Caco-2 (cell line): ENCODE results near the gene PPP1R9A. TPM values are rescaled to one million over a fixed set of nuclear protein-coding genes. Genes with fewer than 3 reads are reported as not detected.
A peak's percentile ranks its signal among the peaks of the same experiment; 100 is the strongest.

ENCODE experiments used
- BruUV-seq: library from RNA; stranded (reverse); fragments of 400-500 nt; replicated peaks from 2 replicates; lab custom pipeline; 2021; lab: Mats Ljungman, UMichigan
- CTCF ChIA-PET: fragments of 300-600 bp; sonication (Branson Sonifier 250); formaldehyde crosslinking; loops from one replicate; lab custom pipeline; 2022; ENCODE audit warnings: antibody characterized with exemption; lab: Charles Lee
- POLR2A ChIA-PET: fragments of 300-600 bp; sonication (Branson Sonifier 250); formaldehyde crosslinking; loops from one replicate; lab custom pipeline; 2022; ENCODE audit warnings: antibody characterized with exemption; lab: Charles Lee
- DNase-seq, 2 experiments: peaks; one replicate each; pipeline versions ENCODE4 v3.0.0 to v3.0.0-alpha.2; 2020 to 2022
- H3K27me3 ChIP-seq: replicated peaks from 2 replicates; pipeline ENCODE4 v1.6.0; 2011; ENCODE audit warnings: low read length; ENCODE audit not compliant: control insufficient read depth, insufficient read depth
- H3K36me3 ChIP-seq: 2 replicates; pipeline ENCODE4 v1.5.1; 2011; ENCODE audit warnings: low read length; ENCODE audit not compliant: control insufficient read depth, insufficient read depth
- H3K4me1 ChIP-seq: fragments of 250-450 bp; sonication (Bioruptor Pico); 2 replicates; pipeline ENCODE4 v1.5.1; 2020; ENCODE audit warnings: mild to moderate bottlenecking
- H3K4me3 ChIP-seq: 2 replicates; pipeline ENCODE4 v1.5.1; 2011; ENCODE audit warnings: low read depth, mild to moderate bottlenecking, control low read depth, low read length
- H3K9me3 ChIP-seq: fragments of 250-450 bp; sonication (Bioruptor Pico); 2 replicates; pipeline ENCODE4 v1.5.1; 2020; ENCODE audit warnings: mild to moderate bottlenecking, moderate library complexity
- H3K27ac Mint-ChIP-seq: one replicate; pipeline ENCODE4 v1.8.0; 2022; ENCODE audit warnings: mixed read lengths; ENCODE audit not compliant: unreplicated experiment
- H3K27me3 Mint-ChIP-seq: one replicate; pipeline ENCODE4 v1.8.0; 2022; ENCODE audit warnings: mixed read lengths; ENCODE audit not compliant: insufficient read depth, unreplicated experiment
- H3K36me3 Mint-ChIP-seq: one replicate; pipeline ENCODE4 v1.8.0; 2022; ENCODE audit warnings: mild to moderate bottlenecking, mixed read lengths; ENCODE audit not compliant: insufficient read depth, unreplicated experiment
- H3K4me1 Mint-ChIP-seq: one replicate; pipeline ENCODE4 v1.8.0; 2022; ENCODE audit warnings: low read depth, mixed read lengths; ENCODE audit not compliant: unreplicated experiment
- H3K4me3 Mint-ChIP-seq: one replicate; pipeline ENCODE4 v1.8.0; 2022; ENCODE audit warnings: mild to moderate bottlenecking, moderate library complexity, mixed read lengths; ENCODE audit not compliant: unreplicated experiment
- H3K9me3 Mint-ChIP-seq: one replicate; pipeline ENCODE4 v1.8.0; 2022; ENCODE audit warnings: mixed read lengths; ENCODE audit not compliant: unreplicated experiment
- CTCF ChIP-seq, 2 experiments: fragments of 200-600 bp in 1 of 2; IDR thresholded peaks; 1 replicate in 1 of 2; 2 replicates in 1 of 2; pipeline versions ENCODE4 v1.5.1 to v1.8.0; 2011 to 2022; ENCODE audit warnings: antibody characterized with exemption in 1 of 2, control low read depth in 1 of 2, inconsistent platforms in 1 of 2, low read depth in 1 of 2, low read length in 1 of 2, mild to moderate bottlenecking in 1 of 2, moderate library complexity in 1 of 2; ENCODE audit not compliant: insufficient read depth in 1 of 2, severe bottlenecking in 1 of 2, unreplicated experiment in 1 of 2
- intact Hi-C: fragments of 100-400 bp; cut with micrococcal nuclease; formaldehyde crosslinking; loops from one replicate; pipeline ENCODE4 v1.10.0; 2022; ENCODE audit not compliant: unreplicated experiment
- total RNA-seq: library from RNA; stranded (reverse); gene quantifications from 2 replicates; pipeline ENCODE4 v1.2.3, GENCODE V29; 2022

The PPP1R9A gene
- total RNA-seq, 1 experiment from 2014 or later = 37.4 TPM

DNA sequence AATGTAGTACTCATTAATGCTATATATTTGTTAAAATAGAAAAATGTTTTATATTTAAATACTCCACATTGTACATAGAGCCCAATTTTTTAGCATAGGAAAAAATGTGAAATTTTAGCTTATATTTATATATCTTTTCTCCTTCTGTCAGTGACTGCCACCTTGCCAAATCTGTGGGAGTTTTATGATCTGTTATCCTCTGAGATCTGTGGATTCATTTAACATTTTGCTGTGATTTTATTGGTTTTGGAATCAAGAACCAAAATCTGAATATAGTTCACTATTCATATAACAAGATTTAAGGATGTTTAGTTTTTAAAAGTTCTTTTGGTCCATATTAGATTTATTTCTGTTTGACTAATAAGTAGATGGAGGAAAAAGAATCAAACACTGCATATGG lies 127.9 kb downstream of the PPP1R9A start:
- TF ChIP-seq CTCF (IDR thresholded peaks at IDR 0.05; ENCODE audit: insufficient read depth in 1 of 2, low read depth in 1 of 2, low read length in 1 of 2, severe bottlenecking in 1 of 2, unreplicated experiment in 1 of 2) = no peak
- no peaks in the 10 kb centered on the region for H3K27me3 Mint-ChIP-seq
- no peaks in the 10 kb centered on the region for H3K4me1 Mint-ChIP-seq
- H3K4me3 Mint-ChIP-seq = no peak overlapping the region
- Histone ChIP-seq H3K36me3 (no peaks in the 10 kb centered on the region), H3K9me3 (no peaks in the 10 kb centered on the region), H3K27me3 (no peaks in the 10 kb centered on the region), H3K4me3 (no peak overlapping the region), H3K4me1 (no peaks in the 10 kb centered on the region)
- ChIA-PET CTCF (no interaction called here), POLR2A (no interaction called here)
- H3K9me3 Mint-ChIP-seq = no peaks in the 10 kb centered on the region
- H3K36me3 Mint-ChIP-seq = no peaks in the 10 kb centered on the region
- no peak for DNase-seq
- no TSS peak for BruUV-seq
- intact Hi-C loops = no loop called here
- H3K27ac Mint-ChIP-seq = no peak overlapping the region

- no TSS peak for BruUV-seq
- no peak overlapping the region for H3K4me3 ChIP-seq
- Mint-ChIP-seq H3K27me3 (no peaks in the 10 kb centered on the region), H3K27ac (no peak overlapping the region), H3K36me3 (no peaks in the 10 kb centered on the region), H3K4me1 (no peaks in the 10 kb centered on the region), H3K9me3 (no peaks in the 10 kb centered on the region), H3K4me3 (no peak overlapping the region)
- CTCF ChIA-PET = no interaction called here
- POLR2A ChIA-PET = no interaction called here
- no peaks in the 10 kb centered on the region for H3K36me3 ChIP-seq
- intact Hi-C loops = loop anchor here (10.0 kb wide), 1 partner anchor 434 kb away; no protein-coding TSS in a partner anchor
- no peaks in the 10 kb centered on the region for H3K27me3 ChIP-seq
- no peak for DNase-seq
- H3K9me3 ChIP-seq = no peaks in the 10 kb centered on the region
- no peak for TF ChIP-seq CTCF (IDR thresholded peaks at IDR 0.05; ENCODE audit: insufficient read depth in 1 of 2, low read depth in 1 of 2, low read length in 1 of 2, severe bottlenecking in 1 of 2, unreplicated experiment in 1 of 2)
- H3K4me1 ChIP-seq = no peaks in the 10 kb centered on the region
Measured at GRCh38 chr7:95041031-95041430, 133.6 kb downstream of the PPP1R9A start.

GRCh38 chr7:95045236-95045923 lies 138.0 kb downstream of the PPP1R9A start:
- Mint-ChIP-seq H3K4me1 (no peaks in the 10 kb centered on the region), H3K9me3 (no peaks in the 10 kb centered on the region), H3K4me3 (no peak overlapping the region), H3K27ac (no peak overlapping the region), H3K36me3 (no peaks in the 10 kb centered on the region), H3K27me3 (no peaks in the 10 kb centered on the region)
- no peaks in the 10 kb centered on the region for H3K27me3 ChIP-seq
- BruUV-seq = no TSS peak
- POLR2A ChIA-PET = no interaction called here
- peaks cover 5% of the 10 kb centered on the region; the same call in 1 of the 2 replicates for H3K4me1 ChIP-seq
- no peaks in the 10 kb centered on the region for H3K36me3 ChIP-seq
- peak; percentile 17 to 59 for TF ChIP-seq CTCF (IDR thresholded peaks at IDR 0.05; ENCODE audit: insufficient read depth in 1 of 2, low read depth in 1 of 2, low read length in 1 of 2, severe bottlenecking in 1 of 2, unreplicated experiment in 1 of 2)
- CTCF ChIA-PET = no interaction called here
- H3K9me3 ChIP-seq = no peaks in the 10 kb centered on the region
- intact Hi-C loops = loop anchor here (1.0 to 10.0 kb wide), 5 partner anchors 138 to 758 kb away; partner anchors contain the start of genes PPP1R9A and SGCE
- no peak overlapping the region for H3K4me3 ChIP-seq
- DNase-seq = peak; percentile 63
